ENCODE measurements around the gene MMEL1. TPM values are rescaled to one million over a fixed set of nuclear protein-coding genes. Genes with fewer than 3 reads are reported as not detected.

Gene MMEL1
- total and polyA plus RNA-seq, 2 of the 13 experiments (the other 11 are each of a cell fraction or from before 2014, with no cell fraction given) = 0.48 TPM; not detected in 1

DNA sequence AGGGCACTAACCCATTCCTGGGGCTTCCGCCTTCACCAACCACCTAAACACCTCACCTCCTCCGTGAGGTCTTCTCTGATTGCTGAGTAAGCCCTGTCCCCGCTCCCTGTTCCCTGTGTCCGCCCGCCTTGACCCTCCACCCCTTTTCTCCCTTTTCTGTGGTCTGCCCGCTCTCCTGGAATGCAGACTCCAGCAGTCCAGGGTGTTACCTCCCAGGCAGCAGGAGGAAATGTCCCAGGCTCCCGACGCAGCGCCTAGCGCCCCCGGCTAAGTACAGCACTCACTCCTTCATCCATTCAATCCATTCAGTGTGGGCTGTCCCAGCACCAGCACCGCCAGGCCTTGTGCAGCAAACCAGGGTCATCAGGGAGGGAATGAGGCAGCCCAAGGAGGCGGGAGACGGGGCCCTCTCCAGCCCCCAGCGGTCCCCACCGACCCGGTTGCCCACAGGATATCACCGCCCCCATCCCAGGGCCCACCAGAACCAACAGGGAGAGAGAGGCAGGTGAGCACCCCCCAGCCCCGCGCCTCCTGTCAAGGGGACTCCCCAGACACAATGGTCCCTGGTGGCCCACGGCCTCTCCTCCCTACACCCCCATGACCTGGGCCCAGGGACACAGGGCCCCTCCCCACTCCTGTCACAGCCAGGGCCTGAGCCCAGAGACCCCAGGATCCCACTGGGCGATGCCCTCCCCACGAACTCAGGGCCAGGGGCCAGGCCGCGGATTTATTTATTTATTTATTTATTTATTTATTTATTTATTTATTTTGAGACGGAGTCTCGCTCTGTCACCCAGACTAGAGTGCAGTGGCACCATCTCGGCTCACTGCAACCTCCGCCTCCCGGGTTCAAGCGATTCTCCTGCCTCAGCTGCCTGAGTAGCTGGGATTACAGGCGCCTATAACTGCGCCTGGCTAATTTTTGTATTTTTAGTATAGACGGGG is 66.4 kb downstream of the MMEL1 start:
- ATAC-seq = peak; percentile 25
- no peak overlapping the region for H3K9ac ChIP-seq (ENCODE audit: insufficient read depth, low read depth, low read length)
- ChIA-PET POLR2A (interaction anchor here (1.7 kb wide), 1 partner anchor 10 kb away, joined by 5 read pairs; the partner anchor contains the start of gene TNFRSF14), CTCF (ENCODE audit: low intra/inter-chr PET ratio, low total read pairs) (no interaction called here)
- no peaks in the 10 kb centered on the region for H3K9me3 ChIP-seq (ENCODE audit: low read length)
- no peak overlapping the region for H3K27ac ChIP-seq (ENCODE audit: extremely low read length, insufficient read depth, low read length)
- H3K4me3 ChIP-seq (replicated peaks in 1 of 3; ENCODE audit: insufficient read depth in 1 of 3, low read depth in 2 of 3, low read length in 3 of 3) = no peak overlapping the region
- FAIRE-seq = no peak
- no peaks in the 10 kb centered on the region for H3K36me3 ChIP-seq (replicated peaks in 1 of 2; ENCODE audit: control insufficient read depth in 1 of 2, insufficient read depth in 2 of 2, low read length in 2 of 2)
- peaks cover 5 to 34% of the 10 kb centered on the region in 2 experiments; a peak in 4 of 5 replicates for H3K27me3 ChIP-seq (ENCODE audit: control insufficient read depth in 1 of 2, insufficient read depth in 2 of 2, low read length in 2 of 2)
- H3K79me2 ChIP-seq (ENCODE audit: insufficient read depth, low read length) = no peaks in the 10 kb centered on the region
- no peak overlapping the region for H3K4me2 ChIP-seq (ENCODE audit: low read depth, low read length)
- BruUV-seq (replicated peaks) = no TSS peak
- no peaks in the 10 kb centered on the region for H4K20me1 ChIP-seq (ENCODE audit: insufficient read depth, low read length)
- in situ Hi-C loops (cut with HindIII; ENCODE audit: extremely low pct_ligation_motif_present, low pct_unique_long_range_greater_than_20kb) (no loop called here), intact Hi-C loops (cut with micrococcal nuclease; ENCODE audit: unreplicated experiment) (no loop called here)
- H3K4me1 ChIP-seq (ENCODE audit: insufficient read depth, low read length) = peaks cover 31% of the 10 kb centered on the region
- H2AFZ ChIP-seq (ENCODE audit: low read length) = no peak overlapping the region
- TF ChIP-seq ZMAT3 (CRISPR knock-in tag; conservative IDR thresholded peaks at IDR 0.05) = no peak
- no peak for TF ChIP-seq DMAP1 (CRISPR knock-in tag; IDR thresholded peaks at IDR 0.05)
- TF ChIP-seq ZFP62 (CRISPR knock-in tag; IDR thresholded peaks at IDR 0.05) = no peak
- no peak for TF ChIP-seq ZNF234 (CRISPR knock-in tag; conservative IDR thresholded peaks at IDR 0.05)
- TF ChIP-seq SMAD3 (CRISPR knock-in tag; IDR thresholded peaks at IDR 0.05) = no peak
- TF ChIP-seq ZNF652 (CRISPR knock-in tag; IDR thresholded peaks at IDR 0.05; ENCODE audit: borderline replicate concordance, low read depth) = no peak
- TF ChIP-seq HOXA7 (CRISPR knock-in tag; IDR thresholded peaks at IDR 0.05) = no peak
- TF ChIP-seq DR1 (CRISPR knock-in tag; IDR thresholded peaks at IDR 0.05) = no peak
- TF ChIP-seq TMF1 (CRISPR knock-in tag; IDR thresholded peaks at IDR 0.05; ENCODE audit: low read depth) = no peak
- no peak for TF ChIP-seq KLF11 (CRISPR knock-in tag; IDR thresholded peaks at IDR 0.05)
- no peak for TF ChIP-seq SMAD9 (CRISPR knock-in tag; IDR thresholded peaks at IDR 0.05)
- no peak for TF ChIP-seq KLF16 (CRISPR knock-in tag; IDR thresholded peaks at IDR 0.05)
- no peak for TF ChIP-seq ZFYVE20 (CRISPR knock-in tag; IDR thresholded peaks at IDR 0.05; ENCODE audit: borderline replicate concordance, low read depth)
- TF ChIP-seq SIN3B (IDR thresholded peaks at IDR 0.05; ENCODE audit: low read length) = no peak
- TF ChIP-seq, protein P1, sequence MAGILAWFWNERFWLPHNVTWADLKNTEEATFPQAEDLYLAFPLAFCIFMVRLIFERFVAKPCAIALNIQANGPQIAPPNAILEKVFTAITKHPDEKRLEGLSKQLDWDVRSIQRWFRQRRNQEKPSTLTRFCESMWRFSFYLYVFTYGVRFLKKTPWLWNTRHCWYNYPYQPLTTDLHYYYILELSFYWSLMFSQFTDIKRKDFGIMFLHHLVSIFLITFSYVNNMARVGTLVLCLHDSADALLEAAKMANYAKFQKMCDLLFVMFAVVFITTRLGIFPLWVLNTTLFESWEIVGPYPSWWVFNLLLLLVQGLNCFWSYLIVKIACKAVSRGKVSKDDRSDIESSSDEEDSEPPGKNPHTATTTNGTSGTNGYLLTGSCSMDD (CRISPR knock-in tag; IDR thresholded peaks at IDR 0.05) = no peak
- TF ChIP-seq EED (CRISPR knock-in tag; IDR thresholded peaks at IDR 0.05) = no peak
- no peak for TF ChIP-seq ZFAT (CRISPR knock-in tag; conservative IDR thresholded peaks at IDR 0.05)
- no peak for TF ChIP-seq MYC (CRISPR knock-in tag; IDR thresholded peaks at IDR 0.05; ENCODE audit: borderline replicate concordance)
- TF ChIP-seq GLI4 (CRISPR knock-in tag; IDR thresholded peaks at IDR 0.05; ENCODE audit: borderline replicate concordance) = no peak
- no peak for TF ChIP-seq NR2C2 (CRISPR knock-in tag; IDR thresholded peaks at IDR 0.05; ENCODE audit: borderline replicate concordance)
- DNase-seq (ENCODE audit: low spot score) = no peak
- 48% methylated on average over 25 of the region's 34 CpGs for WGBS (ENCODE audit: low lambda C conversion rate)

Data from HepG2 (cell line).